GM21723 (cell line): Measurements from ENCODE around the gene HSH2D.
"Not testable (repeated sequence)": the region's sequence is repeated elsewhere in the genome, so short reads cannot be mapped to it uniquely, and the experiment has no call there.

Experiments
- ATAC-seq: cut with Tn5 transposase; IDR thresholded peaks from one replicate; pipeline ENCODE4 v1.9.1; 2021; ENCODE audit warnings: mild to moderate bottlenecking, moderate library complexity; ENCODE audit not compliant: unreplicated experiment

HSH2D gene

GRCh38 chr19:16143399-16144215 is at the start of gene HSH2D:
TSS of gene HSH2D (plus strand) at chr19:16143685. CDS start at chr19:16148751, 5,066 bp downstream.
- ATAC-seq = peak; percentile 74

- no peak for ATAC-seq
These were observed 49.0 kb upstream of the HSH2D start for GRCh38 chr19:16094360-16095070.

GRCh38 chr19:16095071-16095571 is 48.4 kb upstream of the HSH2D start:
- no peak for ATAC-seq

- ATAC-seq = no peak
These were observed 47.1 kb upstream of the HSH2D start for GRCh38 chr19:16096280-16096855.

GRCh38 chr19:16098416-16098768 is 45.1 kb upstream of the HSH2D start:
- ATAC-seq = no peak

- ATAC-seq = no peak
These were observed 44.7 kb upstream of the HSH2D start for GRCh38 chr19:16098821-16099220.

GRCh38 chr19:16099314-16099965 is 44.0 kb upstream of the HSH2D start:
- ATAC-seq = not testable (repeated sequence)

GRCh38 chr19:16100524-16100923 is 43.0 kb upstream of the HSH2D start:
- no peak for ATAC-seq

- ATAC-seq = no peak
These were observed 38.8 kb upstream of the HSH2D start for GRCh38 chr19:16104722-16105121.

GRCh38 chr19:16106121-16106520 is 37.4 kb upstream of the HSH2D start:
- no peak for ATAC-seq

GRCh38 chr19:16111160-16111908 is 32.2 kb upstream of the HSH2D start, which contains the start of gene RAB8A:
TSS of gene RAB8A (plus strand) at chr19:16111889. CDS start at chr19:16111902, 13 bp downstream.
- ATAC-seq = peak; percentile 90

- no peak for ATAC-seq
These were observed 31.4 kb upstream of the HSH2D start for GRCh38 chr19:16111909-16112752.

GRCh38 chr19:16112778-16113177 is 30.7 kb upstream of the HSH2D start:
- no peak for ATAC-seq

- ATAC-seq = no peak
These were observed 29.8 kb upstream of the HSH2D start for GRCh38 chr19:16113727-16114126.

GRCh38 chr19:16115301-16116039 is 28.0 kb upstream of the HSH2D start:
- ATAC-seq = no peak

- no peak for ATAC-seq
These were observed 27.4 kb upstream of the HSH2D start for GRCh38 chr19:16116067-16116466.

- no peak for ATAC-seq
These were observed 25.9 kb upstream of the HSH2D start for GRCh38 chr19:16117594-16118033.

GRCh38 chr19:16118489-16119033 is 24.9 kb upstream of the HSH2D start:
- ATAC-seq = peak; percentile 67
